Lung (tissue), 12 donors: ENCODE data around the gene TMEM135. TPM values are rescaled to one million over a fixed set of nuclear protein-coding genes. Genes with fewer than 3 reads are reported as not detected.

Experiments
- ATAC-seq: fragments of 200-7000 bp; cut with Tn5 transposase; one replicate; pipeline ENCODE4 v1.9.1; 2020; ENCODE audit warnings: moderate number of reproducible peaks; ENCODE audit not compliant: insufficient read depth, low FRiP score
- DNase-seq, 3 donors: peaks; one replicate each; pipeline ENCODE4 v3.0.0-alpha.2; 2013 to 2017
- H3K27ac ChIP-seq, 2 donors: one replicate each; pipeline ENCODE4 v1.5.1; 2013; ENCODE audit warnings: mild to moderate bottlenecking in 2 of 2, moderate library complexity in 2 of 2, control low read depth in 1 of 2, inconsistent platforms in 1 of 2, low read depth in 1 of 2, low read length in 1 of 2
- H3K27me3 ChIP-seq, 3 donors: one replicate each; pipeline ENCODE4 v1.5.1; 2013; ENCODE audit warnings: low read length in 2 of 3; ENCODE audit not compliant: control insufficient read depth in 3 of 3, insufficient read depth in 3 of 3
- H3K36me3 ChIP-seq, 4 donors: one replicate each; pipeline ENCODE4 v1.5.1; 2013; ENCODE audit warnings: low read length in 4 of 4, mild to moderate bottlenecking in 1 of 4, moderate library complexity in 1 of 4; ENCODE audit not compliant: control insufficient read depth in 4 of 4, insufficient read depth in 4 of 4
- H3K4me1 ChIP-seq, 5 donors: one replicate each; pipeline ENCODE4 v1.5.1; 2013; ENCODE audit warnings: low read length in 5 of 5, mild to moderate bottlenecking in 2 of 5, moderate library complexity in 1 of 5; ENCODE audit not compliant: control insufficient read depth in 5 of 5, insufficient read depth in 5 of 5
- H3K4me3 ChIP-seq: one replicate; pipeline ENCODE4 v1.5.1; 2013; ENCODE audit warnings: mild to moderate bottlenecking, control low read depth, moderate library complexity
- H3K9ac ChIP-seq, 2 donors: one replicate each; pipeline ENCODE4 v1.5.1; 2013; ENCODE audit warnings: low read length in 2 of 2, control low read depth in 1 of 2; ENCODE audit not compliant: insufficient read depth in 1 of 2
- H3K9me3 ChIP-seq, 4 donors: one replicate each; pipeline ENCODE4 v1.5.1; 2013; ENCODE audit warnings: low read length in 3 of 4, mild to moderate bottlenecking in 1 of 4, moderate library complexity in 1 of 4; ENCODE audit not compliant: control insufficient read depth in 4 of 4, insufficient read depth in 3 of 4
- WGBS, 2 donors: extraction: QIAGEN DNeasy Blood & Tissue Kit; methylation state at CpG; one replicate each; pipeline ENCODE4 v1.1.7; 2013; 5-methylcytosine and 5-hydroxymethylcytosine counted together
- polyA plus RNA-seq, 2 donors: library from polyadenylated mRNA; stranded (reverse); fragments of 200-250 nt; gene quantifications; one replicate each; pipeline ENCODE4 v1.2.1, GENCODE V29; 2013
- total RNA-seq, 2 donors: library from RNA; depleted of rRNA in 1 of 2; stranded (reverse); fragments of >200 nt in 1 of 2; gene quantifications; one replicate each; pipeline ENCODE4 v1.2.1, GENCODE V29; 2014 to 2021
- TF ChIP-seq, protein P1 (sequence below): IDR thresholded peaks from 2 replicates; pipeline ENCODE4 v1.5.1; 2012; ENCODE audit warnings: mild to moderate bottlenecking; ENCODE audit errors: control extremely low read depth, extremely low read depth
- donor health status: control.
- donor health status: control.
- donor health status: Bipolar disorder and iron deficiency.
- donor health status: healthy.
- donor health status: DM: yes; HTN: yes; CAD: no.

The TMEM135 gene
- total and polyA plus RNA-seq, 4 donors: 5.9 to 42.0 (median 11.5) TPM

GRCh38 chr11:87338046-87338639 lies 300.4 kb downstream of the TMEM135 start:
- Histone ChIP-seq H3K27ac (no peak overlapping the region), H3K27me3 (no peaks in the 10 kb centered on the region), H3K9me3 (peaks cover 0 to 15% (median 5%) of the 10 kb centered on the region in 4 donors), H3K4me1 (no peaks in the 10 kb centered on the region), H3K9ac (no peak overlapping the region), H3K4me3 (no peak overlapping the region), H3K36me3 (no peaks in the 10 kb centered on the region)
- ATAC-seq: no peak
- DNase-seq: no peak
- WGBS, 2 donors: 87 to 88% methylated on average over 3 of the region's 3 CpGs
- TF ChIP-seq, protein P1, sequence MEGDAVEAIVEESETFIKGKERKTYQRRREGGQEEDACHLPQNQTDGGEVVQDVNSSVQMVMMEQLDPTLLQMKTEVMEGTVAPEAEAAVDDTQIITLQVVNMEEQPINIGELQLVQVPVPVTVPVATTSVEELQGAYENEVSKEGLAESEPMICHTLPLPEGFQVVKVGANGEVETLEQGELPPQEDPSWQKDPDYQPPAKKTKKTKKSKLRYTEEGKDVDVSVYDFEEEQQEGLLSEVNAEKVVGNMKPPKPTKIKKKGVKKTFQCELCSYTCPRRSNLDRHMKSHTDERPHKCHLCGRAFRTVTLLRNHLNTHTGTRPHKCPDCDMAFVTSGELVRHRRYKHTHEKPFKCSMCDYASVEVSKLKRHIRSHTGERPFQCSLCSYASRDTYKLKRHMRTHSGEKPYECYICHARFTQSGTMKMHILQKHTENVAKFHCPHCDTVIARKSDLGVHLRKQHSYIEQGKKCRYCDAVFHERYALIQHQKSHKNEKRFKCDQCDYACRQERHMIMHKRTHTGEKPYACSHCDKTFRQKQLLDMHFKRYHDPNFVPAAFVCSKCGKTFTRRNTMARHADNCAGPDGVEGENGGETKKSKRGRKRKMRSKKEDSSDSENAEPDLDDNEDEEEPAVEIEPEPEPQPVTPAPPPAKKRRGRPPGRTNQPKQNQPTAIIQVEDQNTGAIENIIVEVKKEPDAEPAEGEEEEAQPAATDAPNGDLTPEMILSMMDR: no peak

DNA sequence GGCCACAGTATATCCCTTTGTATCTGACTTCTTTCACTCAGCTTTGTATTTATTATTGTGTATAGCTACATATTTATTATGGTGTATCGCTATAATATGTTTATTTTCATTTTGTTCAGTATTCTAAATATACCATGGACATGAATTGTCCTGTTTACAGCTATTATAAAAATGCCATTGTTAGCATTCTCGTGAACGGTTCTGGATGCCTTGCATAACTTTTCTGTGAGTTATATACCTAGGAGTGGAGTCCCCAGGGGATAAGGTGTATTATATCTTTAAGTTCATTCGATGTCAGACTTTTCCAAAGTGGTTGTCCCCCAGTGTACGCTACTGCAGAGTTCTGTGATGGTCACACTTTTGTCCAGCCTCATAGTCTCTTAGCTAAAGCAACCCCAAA lies 301.7 kb downstream of the TMEM135 start:
- H3K9ac ChIP-seq: no peak overlapping the region
- H3K4me1 ChIP-seq: no peaks in the 10 kb centered on the region
- H3K27ac ChIP-seq: no peak overlapping the region
- H3K36me3 ChIP-seq: no peaks in the 10 kb centered on the region
- 91 to 93% methylated on average over 5 of the region's 5 CpGs for WGBS, 2 donors
- DNase-seq (no peak), ATAC-seq (no peak)
- TF ChIP-seq, protein P1: no peak
- H3K9me3 ChIP-seq: peaks cover 0 to 15% (median 5%) of the 10 kb centered on the region in 4 donors
- no peak overlapping the region for H3K4me3 ChIP-seq
- no peaks in the 10 kb centered on the region for H3K27me3 ChIP-seq

GRCh38 chr11:87347441-87347840 lies 309.7 kb downstream of the TMEM135 start:
- no peak for ATAC-seq
- H3K4me1 ChIP-seq: peaks cover 0 to 6% (median 0%) of the 10 kb centered on the region in 5 donors
- 71 to 84% methylated on average over 2 of the region's 2 CpGs for WGBS, 2 donors

More at GRCh38 chr11:87347441-87347840, 309.7 kb downstream of the TMEM135 start:
- no peak for DNase-seq
- TF ChIP-seq, protein P1: no peak
- Histone ChIP-seq H3K36me3 (no peaks in the 10 kb centered on the region), H3K27me3 (no peaks in the 10 kb centered on the region), H3K9me3 (no peaks in the 10 kb centered on the region), H3K9ac (no peak overlapping the region), H3K27ac (no peak overlapping the region), H3K4me3 (no peak overlapping the region)
